DOHH2 (cell line): ENCODE measurements around the gene KCNAB1.

Source experiments
- EZH2phosphoT487 ChIP-seq: fragments of 200-600 bp; sonication (generic); IDR thresholded peaks from 2 replicates; pipeline ENCODE4 v1.6.1; 2017; ENCODE audit warnings: borderline replicate concordance, mild to moderate bottlenecking, antibody characterized with exemption, low read length, moderate library complexity, mixed read lengths
- TF ChIP-seq, protein P1 (sequence below): fragments of 200-600 bp; sonication (generic); IDR thresholded peaks from one replicate; pipeline ENCODE4 v1.5.1; 2014; ENCODE audit warnings: antibody characterized with exemption, mild to moderate bottlenecking, low read depth, low read length; ENCODE audit not compliant: poor library complexity, severe bottlenecking

DNA sequence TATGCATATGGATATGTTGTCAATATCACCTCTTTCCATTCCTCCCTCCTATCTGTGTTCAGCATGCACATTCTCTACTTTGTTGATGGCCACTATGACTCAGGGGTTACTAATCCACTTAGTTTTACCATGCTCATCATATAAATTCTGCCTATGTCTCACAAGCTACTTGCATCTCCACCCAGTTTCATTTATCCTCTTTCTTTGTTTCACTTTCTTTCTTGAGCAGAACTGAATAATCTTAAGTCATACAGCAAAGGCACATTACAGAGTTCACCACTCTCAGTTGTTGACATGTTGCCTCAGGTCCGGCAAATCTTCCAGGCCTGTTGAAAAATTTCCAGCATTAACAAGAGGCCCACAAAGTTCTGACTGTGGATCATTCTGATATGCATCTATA lies 363.0 kb downstream of the KCNAB1 start:
- TF ChIP-seq, protein P1, sequence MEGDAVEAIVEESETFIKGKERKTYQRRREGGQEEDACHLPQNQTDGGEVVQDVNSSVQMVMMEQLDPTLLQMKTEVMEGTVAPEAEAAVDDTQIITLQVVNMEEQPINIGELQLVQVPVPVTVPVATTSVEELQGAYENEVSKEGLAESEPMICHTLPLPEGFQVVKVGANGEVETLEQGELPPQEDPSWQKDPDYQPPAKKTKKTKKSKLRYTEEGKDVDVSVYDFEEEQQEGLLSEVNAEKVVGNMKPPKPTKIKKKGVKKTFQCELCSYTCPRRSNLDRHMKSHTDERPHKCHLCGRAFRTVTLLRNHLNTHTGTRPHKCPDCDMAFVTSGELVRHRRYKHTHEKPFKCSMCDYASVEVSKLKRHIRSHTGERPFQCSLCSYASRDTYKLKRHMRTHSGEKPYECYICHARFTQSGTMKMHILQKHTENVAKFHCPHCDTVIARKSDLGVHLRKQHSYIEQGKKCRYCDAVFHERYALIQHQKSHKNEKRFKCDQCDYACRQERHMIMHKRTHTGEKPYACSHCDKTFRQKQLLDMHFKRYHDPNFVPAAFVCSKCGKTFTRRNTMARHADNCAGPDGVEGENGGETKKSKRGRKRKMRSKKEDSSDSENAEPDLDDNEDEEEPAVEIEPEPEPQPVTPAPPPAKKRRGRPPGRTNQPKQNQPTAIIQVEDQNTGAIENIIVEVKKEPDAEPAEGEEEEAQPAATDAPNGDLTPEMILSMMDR, result no peak
- TF ChIP-seq EZH2phosphoT487, result no peak
